Bronchial epithelial cell (primary cell): Measurements from ENCODE around the gene ZC2HC1C. TPM values are rescaled to one million over a fixed set of nuclear protein-coding genes. Genes with fewer than 3 reads are reported as not detected.

ENCODE experiments used
- DNase-seq: peaks from one replicate; pipeline ENCODE4 v3.0.0-alpha.2; 2010; ENCODE audit warnings: low read depth
- FAIRE-seq: peaks from 2 replicates; lab custom pipeline; 2011; peaks lifted over from hg19 to GRCh38; lab: Jason Lieb, UNC
- H3K27me3 ChIP-seq: 2 replicates; pipeline ENCODE4 v1.5.1; 2011; ENCODE audit warnings: low read length; ENCODE audit not compliant: control insufficient read depth, insufficient read depth
- H3K36me3 ChIP-seq: 2 replicates; pipeline ENCODE4 v1.5.1; 2011; ENCODE audit warnings: low read length; ENCODE audit not compliant: control insufficient read depth, insufficient read depth
- H3K4me3 ChIP-seq: 2 replicates; pipeline ENCODE4 v1.5.1; 2011; ENCODE audit warnings: mild to moderate bottlenecking, low read depth, low read length, control low read depth
- total RNA-seq: library from RNA; depleted of rRNA; stranded (reverse); fragments of >200 nt; gene quantifications from 2 replicates; pipeline ENCODE4 v1.2.1, GENCODE V29; 2014
- TF ChIP-seq, protein P1 (sequence below): IDR thresholded peaks from 2 replicates; pipeline ENCODE4 v1.5.1; 2011; ENCODE audit warnings: mild to moderate bottlenecking, moderate library complexity, low read length, control low read depth, inconsistent platforms; ENCODE audit not compliant: insufficient read depth, severe bottlenecking

ZC2HC1C gene
- total RNA-seq, 1 donor from 2014 or later, result 0.53 TPM

DNA sequence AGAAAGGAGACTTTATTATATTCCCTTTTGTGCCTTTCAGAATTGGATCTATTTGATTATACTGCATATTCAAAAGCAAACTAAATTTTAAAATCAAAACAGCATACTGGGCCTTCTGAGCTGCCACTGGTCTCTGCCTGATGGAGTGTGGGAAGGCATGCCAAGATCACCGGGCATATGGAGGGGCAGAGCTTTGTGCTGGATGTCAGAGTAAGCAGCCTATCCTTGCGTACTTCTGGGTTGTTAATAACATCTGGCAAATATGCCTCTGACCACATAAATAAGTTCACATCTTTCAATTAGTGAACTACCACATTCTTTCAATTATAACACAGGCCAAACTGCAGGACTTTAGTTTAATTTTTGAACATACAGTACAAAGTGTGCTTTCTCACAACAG, 36.5 kb upstream of the ZC2HC1C start:
- Histone ChIP-seq H3K4me3 (no peak overlapping the region), H3K36me3 (peaks cover 6% of the 10 kb centered on the region), H3K27me3 (no peaks in the 10 kb centered on the region)
- TF ChIP-seq, protein P1, sequence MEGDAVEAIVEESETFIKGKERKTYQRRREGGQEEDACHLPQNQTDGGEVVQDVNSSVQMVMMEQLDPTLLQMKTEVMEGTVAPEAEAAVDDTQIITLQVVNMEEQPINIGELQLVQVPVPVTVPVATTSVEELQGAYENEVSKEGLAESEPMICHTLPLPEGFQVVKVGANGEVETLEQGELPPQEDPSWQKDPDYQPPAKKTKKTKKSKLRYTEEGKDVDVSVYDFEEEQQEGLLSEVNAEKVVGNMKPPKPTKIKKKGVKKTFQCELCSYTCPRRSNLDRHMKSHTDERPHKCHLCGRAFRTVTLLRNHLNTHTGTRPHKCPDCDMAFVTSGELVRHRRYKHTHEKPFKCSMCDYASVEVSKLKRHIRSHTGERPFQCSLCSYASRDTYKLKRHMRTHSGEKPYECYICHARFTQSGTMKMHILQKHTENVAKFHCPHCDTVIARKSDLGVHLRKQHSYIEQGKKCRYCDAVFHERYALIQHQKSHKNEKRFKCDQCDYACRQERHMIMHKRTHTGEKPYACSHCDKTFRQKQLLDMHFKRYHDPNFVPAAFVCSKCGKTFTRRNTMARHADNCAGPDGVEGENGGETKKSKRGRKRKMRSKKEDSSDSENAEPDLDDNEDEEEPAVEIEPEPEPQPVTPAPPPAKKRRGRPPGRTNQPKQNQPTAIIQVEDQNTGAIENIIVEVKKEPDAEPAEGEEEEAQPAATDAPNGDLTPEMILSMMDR, result no peak
- FAIRE-seq (no peak), DNase-seq (no peak)

DNA sequence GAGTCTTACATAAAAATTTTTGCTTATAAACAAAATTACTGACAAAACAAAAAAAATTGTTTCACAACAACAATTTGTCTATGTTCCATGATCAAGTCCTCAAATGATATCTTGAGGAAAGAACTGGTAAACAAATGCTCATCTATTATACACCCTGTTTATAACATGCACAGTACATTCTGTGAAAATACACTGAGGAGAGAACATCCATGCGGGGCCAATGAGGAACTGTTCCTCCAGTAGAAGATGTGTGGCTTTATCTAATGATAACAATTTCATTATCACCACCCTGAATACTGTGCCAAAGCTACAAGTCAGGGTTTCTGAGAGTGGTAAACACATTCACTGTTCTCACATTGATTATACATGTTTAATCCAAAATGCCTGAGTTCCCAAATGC, 28.9 kb upstream of the ZC2HC1C start:
- no peak for DNase-seq
- FAIRE-seq, result no peak
- Histone ChIP-seq H3K4me3 (no peak overlapping the region), H3K36me3 (peaks cover 12% of the 10 kb centered on the region), H3K27me3 (no peaks in the 10 kb centered on the region)
- TF ChIP-seq, protein P1, result no peak

DNA sequence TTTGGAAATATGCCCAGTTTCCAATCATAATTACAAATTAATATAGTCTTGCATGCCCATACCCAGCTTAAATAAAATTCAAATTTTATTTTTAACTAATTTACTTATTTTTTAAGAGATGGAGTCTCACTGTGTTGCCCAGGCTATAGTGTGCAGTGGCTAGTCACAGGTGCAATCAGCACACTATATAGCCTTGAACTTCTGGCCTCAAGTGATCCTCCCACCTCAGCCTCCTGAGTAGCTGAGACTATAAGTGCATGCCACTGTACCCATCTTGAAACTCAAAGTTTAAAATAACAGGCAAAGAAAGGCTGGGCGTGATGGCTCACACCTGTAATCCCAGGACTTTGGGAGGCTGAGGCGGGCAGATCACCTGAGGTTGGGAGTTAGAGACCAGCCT, 28.5 kb upstream of the ZC2HC1C start:
- Histone ChIP-seq H3K4me3 (no peak overlapping the region), H3K27me3 (no peaks in the 10 kb centered on the region), H3K36me3 (peaks cover 10% of the 10 kb centered on the region)
- no peak for FAIRE-seq
- DNase-seq, result no peak
- TF ChIP-seq, protein P1, result no peak

DNA sequence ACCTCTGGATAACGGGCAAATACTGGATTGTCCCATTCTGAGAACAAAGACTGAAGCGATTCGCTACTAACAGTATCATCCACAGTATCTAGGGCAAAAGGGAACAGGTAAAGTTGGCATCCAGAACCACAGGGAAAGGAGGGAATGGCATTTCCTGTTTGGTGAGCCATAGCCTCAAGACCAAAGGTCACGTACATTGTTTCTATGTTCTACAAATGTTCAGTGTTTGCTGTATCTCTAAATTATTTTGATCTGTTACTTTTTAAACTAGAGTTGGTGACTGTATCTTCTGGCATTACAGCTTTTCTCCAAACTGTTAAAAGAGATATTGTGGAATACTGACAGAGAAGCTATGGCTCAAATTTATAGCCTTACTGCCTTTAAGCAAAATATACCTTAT, 27.8 kb upstream of the ZC2HC1C start:
- peaks cover 10% of the 10 kb centered on the region for H3K36me3 ChIP-seq
- TF ChIP-seq, protein P1, result no peak
- no peaks in the 10 kb centered on the region for H3K27me3 ChIP-seq
- FAIRE-seq (no peak), DNase-seq (no peak)
- H3K4me3 ChIP-seq, result no peak overlapping the region

DNA sequence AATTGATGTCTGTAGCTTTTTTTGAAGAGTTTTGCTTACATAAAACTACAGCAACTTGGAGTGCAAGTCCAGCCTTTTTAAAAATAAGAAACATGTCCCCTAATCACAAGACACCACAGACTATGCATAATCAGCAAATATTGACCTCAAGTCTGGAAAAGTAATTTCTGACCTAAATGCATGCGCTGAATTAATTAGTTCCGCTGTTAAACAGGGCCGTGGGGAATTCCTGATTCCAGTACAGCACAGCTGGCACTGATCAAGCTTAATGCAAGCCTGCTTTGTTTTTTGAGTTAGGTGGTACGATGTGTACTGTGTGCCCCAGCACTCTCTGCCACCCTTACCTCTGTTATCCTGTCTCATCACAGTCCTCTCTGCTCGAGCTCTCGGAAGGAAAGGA, 27.4 kb upstream of the ZC2HC1C start:
- FAIRE-seq, result no peak
- DNase-seq, result no peak
- H3K4me3 ChIP-seq, result no peak overlapping the region
- peaks cover 10% of the 10 kb centered on the region for H3K36me3 ChIP-seq
- TF ChIP-seq, protein P1, result no peak
- no peaks in the 10 kb centered on the region for H3K27me3 ChIP-seq

DNA sequence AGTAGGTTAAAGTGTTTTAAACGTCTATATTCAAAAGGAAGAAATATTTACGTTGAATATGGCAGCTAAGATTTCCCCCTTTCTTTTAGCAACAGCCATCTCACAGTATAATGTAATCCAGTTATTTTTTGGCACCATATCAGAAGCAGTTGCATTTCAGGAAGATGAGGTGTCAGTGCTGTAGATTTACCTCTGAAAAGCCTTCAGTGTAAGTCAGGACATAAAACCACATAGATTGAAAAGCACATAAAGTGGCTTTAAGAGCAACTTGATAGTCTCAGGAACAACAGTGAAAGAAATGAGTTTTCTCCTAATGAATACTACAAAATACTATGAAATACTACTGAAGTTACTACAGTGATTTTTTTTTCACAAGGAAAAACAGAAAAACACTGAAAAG, 25.1 kb upstream of the ZC2HC1C start:
- TF ChIP-seq, protein P1, result no peak
- Histone ChIP-seq H3K27me3 (no peaks in the 10 kb centered on the region), H3K36me3 (peaks cover 4% of the 10 kb centered on the region), H3K4me3 (no peak overlapping the region)
- peak; percentile 67 for DNase-seq
- no peak for FAIRE-seq
